T-helper 1 cell treated with Interleukin-12 subunit alpha and Interleukin-12 subunit beta and Interleukin-4 antibody, amounts not matched to agents 30 ng/mL and 1 ng/mL, for 36 hours (primary cell): ENCODE measurements around the gene CIB2. TPM values are rescaled to one million over a fixed set of nuclear protein-coding genes. Genes with fewer than 3 reads are reported as not detected.
"Not testable (repeated sequence)": the region's sequence is repeated elsewhere in the genome, so short reads cannot be mapped to it uniquely, and the experiment has no call there.

Experiments used
- intact Hi-C: fragments of 100-400 bp; cut with micrococcal nuclease; formaldehyde crosslinking; loops from one replicate; pipeline ENCODE4 v1.15.1; 2024
- total RNA-seq: library from RNA; stranded (reverse); gene quantifications from 2 replicates; pipeline ENCODE4 v1.2.3, GENCODE V29; 2022

The CIB2 gene
- total RNA-seq, result 1.4 and 1.9 TPM in 2 replicates

DNA sequence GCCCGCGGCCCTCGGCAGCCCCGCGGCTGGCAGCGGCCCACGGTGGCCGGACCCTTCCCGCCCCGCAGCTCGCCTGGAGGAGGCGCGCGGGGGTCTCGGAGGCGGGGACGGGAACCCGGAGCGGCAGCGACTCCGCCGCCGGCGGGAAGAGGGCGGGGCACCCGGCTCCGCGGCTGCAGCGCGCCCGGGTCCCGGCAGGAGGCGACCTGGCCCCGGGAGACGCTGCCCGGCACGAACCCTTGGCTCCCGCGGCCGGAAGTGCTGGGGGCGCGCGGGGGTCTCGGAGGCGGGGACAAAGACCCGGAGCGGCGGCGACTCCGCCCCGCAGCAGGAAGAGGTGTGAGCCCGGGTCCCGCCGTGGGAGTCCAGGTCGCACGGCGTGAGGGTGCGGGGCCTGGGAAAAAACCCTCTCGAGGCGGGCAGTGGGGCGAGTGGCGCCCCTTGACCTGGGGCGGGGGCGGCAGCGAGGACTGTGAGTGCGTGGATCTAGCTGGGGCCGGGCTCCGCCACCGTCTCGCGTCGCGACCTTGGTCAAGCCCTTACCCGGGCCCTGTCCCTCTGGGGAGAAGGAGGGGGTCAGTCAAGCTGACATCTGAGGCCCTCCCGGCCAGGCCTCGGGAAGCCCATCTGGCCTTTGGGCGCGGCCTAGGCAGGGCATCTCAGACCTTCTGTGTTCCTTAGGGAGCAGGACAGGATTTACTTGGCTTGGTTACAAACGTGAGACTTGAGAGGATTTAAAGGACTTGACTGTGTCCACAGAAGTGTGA is at the start of gene CIB2:
Gene CIB2 (minus strand): TSS at position 151 of the 767 bp plus-strand sequence. CDS start 230 bp downstream, outside the sequence.
- intact Hi-C loops, result loop anchor here (1.0 kb wide), 6 partner anchors 18 to 168 kb away; partner anchors contain the start of genes IDH3A and SKIC8

DNA sequence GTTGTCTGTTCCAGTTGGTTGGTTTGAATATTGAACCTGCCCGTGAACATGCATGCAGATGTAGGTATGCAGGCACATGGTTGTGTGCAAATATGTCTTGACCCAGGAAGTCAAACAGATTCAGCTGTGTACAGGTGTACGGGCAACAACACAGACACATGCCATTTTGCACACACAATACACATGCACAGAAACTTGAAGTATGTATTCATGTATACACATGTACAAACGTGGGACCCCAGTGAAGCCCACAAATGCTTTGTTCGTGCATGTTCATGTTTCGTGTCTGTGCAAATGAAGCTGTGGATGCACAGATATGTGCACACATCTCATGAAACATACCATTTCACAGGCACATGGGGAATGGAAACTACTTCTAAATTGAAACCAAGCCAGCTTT is 48.7 kb upstream of the CIB2 start:
- intact Hi-C loops, result no loop called here

DNA sequence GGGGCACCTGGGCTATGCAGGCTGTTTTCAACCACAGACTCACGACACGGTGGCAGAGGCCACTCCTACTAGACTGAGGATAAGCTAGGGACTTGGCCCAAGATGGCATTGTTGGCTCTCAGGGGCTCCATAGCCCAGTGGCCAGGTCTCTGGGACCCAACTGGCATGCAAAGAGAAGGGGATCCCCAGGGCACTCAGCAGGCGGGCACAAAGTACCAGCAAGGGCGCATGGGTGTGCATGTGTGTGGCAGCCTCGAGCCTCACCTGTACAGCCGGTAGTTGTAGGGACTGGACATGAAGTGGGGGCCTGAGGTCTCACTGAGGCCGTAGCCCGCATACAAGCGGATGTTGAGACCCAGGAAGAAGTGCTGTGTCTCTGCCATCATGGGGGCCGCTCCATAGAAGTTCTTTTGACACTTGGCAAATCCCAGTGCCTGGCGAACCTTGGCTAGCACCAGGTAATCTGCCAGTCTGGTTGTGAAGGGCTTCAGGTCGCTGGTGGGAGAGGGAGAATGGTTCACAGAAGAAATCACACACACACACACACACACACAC is 48.1 kb upstream of the CIB2 start:
- intact Hi-C loops, result no loop called here

DNA sequence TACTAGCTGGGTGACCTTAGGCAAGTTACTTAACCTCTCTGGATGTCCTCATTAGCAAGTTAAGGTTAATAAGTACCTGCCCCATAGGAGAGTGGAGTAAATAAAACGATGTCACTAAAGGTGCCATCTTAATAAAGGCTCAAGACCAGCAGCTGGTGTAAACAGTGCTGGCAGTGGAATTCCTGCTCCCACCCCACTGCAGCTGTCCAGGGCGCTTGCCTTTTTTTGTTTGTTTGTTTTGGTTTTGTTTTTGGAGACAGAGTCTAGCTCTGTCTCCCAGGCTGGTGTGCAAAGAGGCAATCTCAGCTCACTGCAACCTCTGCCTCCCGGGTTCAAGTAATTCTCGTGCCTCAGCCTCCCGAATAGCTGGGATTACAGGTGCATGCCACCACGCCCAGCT is 46.8 kb upstream of the CIB2 start:
- intact Hi-C loops, result no loop called here

DNA sequence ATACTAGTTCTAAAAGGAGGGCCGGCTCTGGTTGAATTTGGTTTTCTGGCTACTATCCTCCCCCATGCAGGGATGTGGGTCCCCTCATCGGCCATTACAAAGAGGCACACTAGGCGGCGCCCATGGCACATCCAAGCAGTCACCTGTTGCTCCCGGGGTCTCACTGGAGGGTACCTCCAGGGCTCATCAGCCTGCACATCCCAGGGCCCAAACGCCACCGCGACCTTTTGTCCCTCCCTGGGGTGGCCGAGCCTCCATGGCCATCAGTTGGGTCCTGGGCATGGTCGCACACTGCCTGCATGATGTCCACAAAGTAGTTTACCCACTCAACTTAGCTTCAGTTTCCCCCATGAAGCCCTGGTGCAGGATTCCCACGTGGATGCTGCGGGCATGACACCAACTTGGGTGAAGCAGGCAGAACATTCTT is 46.2 kb upstream of the CIB2 start:
- intact Hi-C loops, result no loop called here

DNA sequence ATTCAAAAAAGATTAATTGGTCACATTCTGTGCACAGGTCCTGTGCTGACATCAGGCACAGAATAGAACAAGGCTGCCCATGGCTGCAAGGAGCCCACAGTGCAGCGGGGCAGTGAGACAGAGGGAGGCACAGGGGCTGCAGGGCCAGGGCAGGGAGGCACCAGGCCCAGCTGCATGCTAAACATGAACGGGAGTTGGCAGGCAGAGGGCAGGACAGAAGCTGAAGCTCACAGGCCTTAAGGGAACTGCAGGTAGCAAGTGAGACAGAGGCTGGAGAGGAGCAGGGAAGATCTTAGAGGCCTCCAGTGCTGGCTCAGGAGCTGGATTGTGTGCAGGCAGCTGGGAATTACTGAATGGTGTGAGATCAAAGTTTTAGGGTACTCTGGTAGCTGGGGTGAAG is 44.1 kb upstream of the CIB2 start:
- intact Hi-C loops, result no loop called here

DNA sequence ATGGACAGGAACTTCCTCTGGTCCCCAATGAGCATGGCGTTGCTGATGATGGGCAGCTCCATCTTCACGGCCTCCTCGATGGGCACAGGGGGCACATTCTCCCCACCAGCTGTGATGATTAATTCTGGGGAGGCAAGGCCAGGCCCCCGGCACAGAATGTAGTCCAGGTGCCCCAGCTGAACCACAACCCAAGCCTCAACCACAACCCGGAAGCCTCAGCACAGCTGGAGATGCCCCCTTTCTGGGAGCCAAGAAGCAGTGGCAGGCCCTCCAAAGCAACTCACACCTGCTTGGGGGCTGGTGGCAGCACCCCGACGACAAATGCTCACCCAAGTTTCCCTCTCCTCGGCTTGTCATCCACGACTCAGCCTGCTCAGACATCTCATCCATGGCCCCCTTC is 43.2 kb upstream of the CIB2 start:
- intact Hi-C loops, result no loop called here

DNA sequence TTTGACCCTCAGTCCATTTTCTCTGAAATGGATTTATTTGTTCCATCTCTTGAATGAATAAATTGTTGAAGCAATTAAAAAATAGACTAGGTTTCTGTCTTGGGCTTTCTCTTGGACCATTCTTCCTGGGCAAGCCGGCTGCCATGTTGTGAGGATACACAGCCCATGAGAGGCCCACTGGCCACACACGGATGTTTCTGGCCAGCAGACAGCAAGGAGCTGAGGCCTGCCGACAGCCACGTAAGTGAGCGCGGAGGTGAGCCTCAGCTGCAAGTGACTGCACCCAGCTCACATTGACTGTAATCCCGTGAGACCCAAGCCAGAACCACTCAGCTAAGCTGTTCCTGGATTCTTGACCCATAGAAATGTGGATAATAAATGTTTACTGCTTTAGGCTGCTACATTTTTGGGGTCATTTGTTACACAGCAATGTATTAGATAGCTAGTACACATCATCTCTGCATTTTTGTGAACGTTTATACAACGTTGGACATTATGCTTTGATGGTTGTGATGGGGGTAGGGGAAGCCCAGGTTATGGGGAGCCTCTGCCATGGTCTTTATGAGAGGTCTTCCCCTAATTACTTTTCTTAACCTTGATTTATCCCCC is 40.7 kb upstream of the CIB2 start:
- intact Hi-C loops, result no loop called here

DNA sequence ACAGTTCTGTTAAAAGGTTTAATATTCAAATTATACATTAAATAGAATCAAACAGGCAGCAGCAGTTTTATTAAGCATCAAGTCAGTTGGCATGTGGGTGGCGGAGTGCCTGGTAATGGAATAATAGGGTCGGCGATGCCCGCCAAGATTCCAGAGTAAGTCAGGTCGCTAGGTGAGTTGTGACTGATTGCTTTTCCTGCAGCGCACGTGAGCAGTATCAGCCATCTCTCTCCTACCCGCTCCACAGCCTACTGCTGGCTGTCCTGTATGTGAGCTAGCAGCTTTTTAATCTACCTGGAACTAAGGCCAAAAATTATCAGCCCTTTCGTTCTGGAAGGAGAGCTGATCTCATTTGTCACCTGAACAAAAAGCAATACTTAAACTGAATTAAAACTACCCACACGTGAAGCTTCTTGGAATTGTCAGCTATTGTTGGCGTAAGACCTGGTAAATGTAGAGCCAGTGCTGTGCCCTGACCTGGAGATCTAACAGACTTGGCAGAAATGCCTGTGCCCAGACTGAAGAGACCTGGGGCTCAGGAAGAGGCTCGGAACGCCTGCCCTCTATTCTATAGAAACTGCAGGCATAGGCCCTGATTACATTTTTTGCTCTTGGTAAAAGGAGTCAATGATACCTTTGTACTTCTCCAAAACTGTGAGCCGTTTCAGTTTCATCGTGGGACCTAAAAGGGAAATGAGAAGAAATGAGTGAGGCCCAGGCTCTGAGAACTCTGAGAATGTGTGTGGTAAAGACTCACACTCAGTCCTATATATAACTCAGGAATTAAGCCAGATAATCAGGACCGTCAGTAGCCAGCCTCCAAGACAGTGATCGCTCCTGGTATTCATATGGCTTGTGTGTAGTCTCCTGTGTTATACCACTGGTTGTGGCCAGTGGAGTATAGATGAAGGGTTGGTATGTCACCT is 39.9 kb upstream of the CIB2 start:
- intact Hi-C loops, result no loop called here

DNA sequence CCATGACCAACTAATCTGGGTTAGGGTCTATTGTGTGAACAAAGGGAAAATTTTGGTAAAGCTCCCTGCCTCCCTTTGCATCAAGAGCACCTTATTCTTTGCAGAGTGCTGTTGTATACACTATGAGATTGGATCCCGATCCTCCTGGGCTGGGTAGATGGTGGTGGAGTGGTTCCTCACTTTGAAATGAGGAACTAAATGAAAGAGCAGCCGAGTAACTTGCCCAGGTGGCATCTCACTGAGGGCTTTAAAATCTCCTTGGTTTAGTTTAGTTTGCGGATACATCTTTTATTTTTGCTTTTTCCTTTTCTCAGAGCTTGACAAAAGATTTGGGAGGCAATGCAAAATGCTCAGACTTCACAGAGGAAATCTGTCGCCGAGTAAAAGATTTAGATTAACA is 37.4 kb upstream of the CIB2 start:
- intact Hi-C loops, result no loop called here

DNA sequence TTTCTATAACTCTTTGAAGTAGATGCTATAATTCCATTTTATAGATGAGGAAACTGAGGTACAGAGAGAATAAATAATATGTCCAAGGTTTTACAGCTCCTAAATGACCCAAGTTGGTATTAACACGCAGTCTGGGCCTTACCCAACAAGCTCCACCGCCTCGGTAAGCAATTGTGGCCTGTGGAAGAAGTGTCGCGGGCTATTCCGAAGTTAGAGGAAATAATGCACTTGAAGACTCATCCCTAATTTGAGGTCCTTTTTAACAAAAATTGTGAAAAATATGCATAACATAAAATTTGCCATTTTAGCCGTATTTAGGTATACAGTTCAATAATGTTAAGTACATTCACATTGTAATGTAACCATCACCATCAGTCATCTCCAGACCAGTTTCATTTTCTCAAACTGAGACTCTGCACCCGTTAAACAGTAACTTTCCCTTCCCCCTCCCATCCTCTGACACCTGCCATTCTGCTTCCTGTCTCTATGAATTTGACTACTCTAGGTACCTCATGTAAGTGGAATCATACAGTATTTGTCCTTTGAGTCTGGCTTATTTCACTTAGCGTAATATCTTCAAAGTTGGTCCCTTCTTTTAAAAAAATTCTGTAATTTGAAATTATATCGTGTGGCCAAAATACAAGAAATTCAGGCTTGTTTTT is 36.1 kb upstream of the CIB2 start:
- intact Hi-C loops, result loop anchor here (1.0 to 2.0 kb wide), 5 partner anchors 18 to 1237 kb away; partner anchors contain the start of genes CIB2, IDH3A, MORF4L1 and RCN2

DNA sequence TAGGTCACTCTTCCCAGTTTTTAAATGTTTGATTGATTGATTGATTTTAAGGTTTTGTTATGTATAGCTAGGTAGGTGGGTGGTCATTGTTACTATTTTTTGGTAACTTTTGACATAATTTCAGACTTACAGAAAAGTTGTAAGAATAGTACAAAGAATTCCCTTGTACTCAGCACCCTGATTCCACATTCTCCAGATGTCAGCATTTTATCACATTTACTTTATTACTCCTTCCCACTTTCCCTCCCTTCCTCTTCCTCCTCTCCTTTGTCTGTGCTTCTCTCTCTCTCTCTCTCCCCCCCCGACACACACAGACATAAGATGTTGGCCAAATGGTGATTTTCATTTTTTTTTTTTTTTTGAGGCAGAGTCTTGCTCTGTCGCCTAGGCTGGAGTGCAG is 32.8 kb upstream of the CIB2 start:
- intact Hi-C loops, result no loop called here

DNA sequence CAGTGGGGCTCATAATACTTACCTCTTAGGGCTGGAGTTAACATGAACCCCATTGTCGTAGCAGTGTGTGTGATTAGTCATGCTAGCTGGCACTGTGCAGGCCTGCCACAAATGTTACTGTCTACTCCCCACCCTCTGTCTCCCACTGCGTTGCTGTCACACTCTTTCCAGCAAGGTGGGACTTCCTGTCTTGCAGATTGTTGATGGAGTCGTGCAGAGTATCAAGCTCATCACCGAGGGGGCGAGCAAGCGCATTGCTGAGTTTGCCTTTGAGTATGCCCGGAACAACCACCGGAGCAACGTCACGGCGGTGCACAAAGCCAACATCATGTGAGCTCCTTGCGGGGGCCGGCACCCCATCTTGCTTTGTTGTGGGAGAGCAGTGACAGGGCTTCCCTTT is 30.8 kb upstream of the CIB2 start:
- intact Hi-C loops, result no loop called here

DNA sequence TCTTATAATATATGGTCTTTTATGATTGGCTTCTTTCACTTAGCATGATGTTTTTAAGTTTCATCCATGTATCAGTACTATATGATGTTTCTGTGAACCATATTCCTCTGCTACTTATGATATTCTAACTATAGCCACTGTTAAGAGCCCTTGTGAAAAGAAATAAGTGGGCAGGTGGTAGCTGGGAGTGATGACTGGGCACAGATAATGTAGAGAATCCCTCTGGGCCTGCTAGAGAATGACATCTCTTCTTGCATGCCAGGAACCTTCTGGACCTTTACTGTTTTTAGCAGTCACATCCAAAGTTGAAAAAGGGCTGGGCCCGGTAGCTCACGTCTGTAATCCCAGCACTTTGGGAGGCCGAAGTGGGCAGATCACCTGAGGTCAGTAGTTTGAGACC is 28.1 kb upstream of the CIB2 start:
- intact Hi-C loops, result no loop called here

DNA sequence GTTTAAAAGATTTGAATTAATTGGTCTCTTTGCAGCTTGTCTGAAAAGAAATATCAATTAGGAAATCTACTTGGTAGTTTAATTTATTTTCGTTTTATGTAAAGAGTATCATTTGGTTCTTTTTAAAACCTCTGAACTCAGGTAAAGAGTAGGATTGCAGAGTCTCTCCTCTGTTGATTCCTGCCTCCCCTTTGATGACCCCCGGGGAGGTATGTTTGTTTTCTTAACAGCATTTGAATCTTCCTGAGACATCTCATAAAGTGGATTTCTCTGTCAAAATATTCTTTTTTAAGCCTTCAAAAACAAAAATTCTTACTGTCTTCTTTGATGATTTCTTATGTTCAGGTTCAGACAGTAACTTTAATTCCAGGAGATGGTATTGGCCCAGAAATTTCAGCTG is 26.0 kb upstream of the CIB2 start:
- intact Hi-C loops, result no loop called here

DNA sequence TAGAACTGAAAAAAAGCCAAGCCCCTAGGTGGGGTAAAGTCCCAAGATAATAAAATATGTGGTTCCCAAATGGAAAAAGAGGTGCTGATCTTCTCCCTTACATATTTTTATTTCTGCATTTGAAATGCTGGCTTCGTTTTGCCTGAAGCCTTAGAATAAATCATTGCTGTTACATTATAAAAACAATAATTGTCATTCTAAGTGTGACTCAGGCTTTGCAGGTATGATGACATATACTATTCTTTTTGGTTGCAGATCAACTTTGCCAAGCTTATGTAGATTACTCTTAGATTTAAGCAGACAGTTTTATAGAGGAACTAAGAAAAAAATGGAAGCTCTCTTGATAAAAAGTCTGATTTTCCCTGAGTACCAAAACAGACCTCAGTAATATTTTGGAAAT is 25.4 kb upstream of the CIB2 start:
- intact Hi-C loops, result no loop called here

DNA sequence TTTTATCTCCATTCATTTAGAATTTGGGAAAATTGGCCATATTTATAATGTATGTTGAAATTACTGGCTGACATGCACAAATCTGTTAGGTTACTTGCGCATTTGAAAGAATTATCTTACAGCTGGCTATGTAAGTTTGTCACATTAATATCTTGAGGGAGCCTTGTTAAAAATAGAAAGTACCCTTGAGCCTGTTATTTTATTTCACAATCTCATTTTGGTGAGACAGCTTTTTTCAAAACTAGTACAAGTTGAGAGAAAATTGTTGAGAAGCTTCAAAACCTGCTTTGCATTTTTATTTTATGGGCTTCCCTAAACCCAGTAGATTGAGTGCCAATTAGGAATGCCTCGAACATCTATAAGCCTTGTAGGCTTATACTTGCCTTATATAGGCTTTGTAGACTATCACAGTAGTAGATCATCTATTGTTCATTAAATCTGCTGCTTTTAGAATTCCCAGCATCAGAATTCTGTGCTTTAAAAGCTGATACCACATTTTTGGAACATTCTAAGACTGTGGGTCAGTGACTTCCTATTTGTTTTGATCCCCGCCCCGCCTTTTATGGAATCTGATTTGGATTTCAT is 24.2 kb upstream of the CIB2 start:
- intact Hi-C loops, result no loop called here

DNA sequence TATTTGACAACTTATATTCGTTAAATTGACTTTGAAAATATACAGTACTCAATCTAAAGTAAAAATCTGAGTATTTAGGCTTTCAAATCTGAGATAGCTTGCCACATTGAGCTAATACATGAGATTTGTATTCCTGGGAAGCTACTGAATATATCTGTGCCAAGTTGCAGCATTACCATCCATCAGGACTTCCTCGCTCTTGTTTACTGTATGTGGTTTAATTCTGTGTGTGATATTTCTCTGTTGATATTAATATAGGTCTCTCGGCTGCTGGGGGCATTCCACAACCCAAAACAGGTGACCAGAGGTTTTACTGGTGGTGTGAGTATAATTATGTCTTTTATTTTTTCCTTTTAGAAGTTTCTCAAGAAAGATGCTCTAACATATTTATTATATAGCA is 23.7 kb upstream of the CIB2 start:
- intact Hi-C loops, result no loop called here

DNA sequence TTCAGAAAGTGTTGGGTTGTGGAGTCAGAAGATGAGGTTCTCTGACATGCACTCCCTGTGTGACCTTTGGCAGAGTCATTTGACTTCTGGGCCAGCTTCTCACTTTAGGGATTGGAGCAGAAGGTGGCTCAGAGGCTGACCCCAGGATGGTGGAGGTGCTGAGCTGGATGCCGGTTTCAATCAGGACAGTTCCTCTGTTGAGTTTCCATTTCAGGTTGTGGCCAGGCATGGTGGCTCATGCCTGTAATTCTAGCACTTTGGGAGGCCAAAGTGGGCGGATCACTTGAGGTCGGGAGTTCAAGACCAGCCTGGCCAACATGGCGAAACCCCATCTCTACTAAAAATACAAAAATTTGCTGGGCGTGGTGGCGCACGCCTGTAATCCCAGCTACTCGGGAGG is 19.8 kb upstream of the CIB2 start:
- intact Hi-C loops, result not testable (repeated sequence)
